Dedifferentiated amniotic fluid mesenchymal stem cell (primary cell): ENCODE measurements around the gene PRSS38.
A peak's percentile ranks its signal among the peaks of the same experiment; 100 is the strongest.

Experiments used
- DNase-seq: peaks from one replicate; pipeline ENCODE4 v3.0.0-alpha.2; 2016; ENCODE audit errors: extremely low spot score

The PRSS38 gene

DNA sequence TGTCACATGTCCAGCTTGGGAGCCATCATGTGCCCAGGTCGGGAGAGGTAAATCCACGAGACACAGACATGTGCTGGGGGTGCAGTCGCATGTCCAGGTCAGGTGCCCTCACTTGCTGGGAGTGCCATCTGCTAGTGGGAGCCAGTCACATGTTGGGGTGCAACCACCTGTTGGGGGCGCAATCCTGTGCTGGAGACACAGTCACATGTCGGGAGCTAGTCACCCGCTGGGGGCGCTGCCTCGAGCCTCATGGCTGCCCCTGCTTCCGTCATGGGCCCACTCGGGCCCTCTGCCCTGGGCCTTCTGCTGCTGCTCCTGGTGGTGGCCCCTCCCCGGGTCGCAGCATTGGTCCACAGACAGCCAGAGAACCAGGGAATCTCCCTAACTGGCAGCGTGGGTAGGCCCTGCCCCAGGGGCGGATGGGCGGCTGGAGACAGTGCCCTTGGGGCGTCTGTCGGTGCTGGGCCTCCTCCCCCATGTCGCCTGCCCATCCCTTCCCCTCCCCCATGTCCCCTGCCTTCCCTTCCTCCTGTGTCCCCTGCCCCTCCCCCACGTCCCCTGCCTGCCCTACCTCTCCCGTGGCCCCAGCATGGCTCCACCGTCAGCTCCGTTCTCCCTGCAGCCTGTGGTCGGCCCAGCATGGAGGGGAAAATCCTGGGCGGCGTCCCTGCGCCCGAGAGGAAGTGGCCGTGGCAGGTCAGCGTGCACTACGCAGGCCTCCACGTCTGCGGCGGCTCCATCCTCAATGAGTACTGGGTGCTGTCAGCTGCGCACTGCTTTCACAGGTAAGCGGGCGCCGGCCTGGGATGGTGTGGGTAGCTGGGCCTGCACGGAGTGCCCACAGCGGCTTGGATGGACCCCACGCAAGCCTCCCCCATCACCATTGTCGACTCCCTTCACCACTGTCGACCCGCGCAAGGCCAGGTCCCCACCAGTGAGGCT lies at the start of gene PRSS38:
Gene PRSS38, plus strand, starts transcription at position 208 of the 942 bp plus-strand sequence. Its CDS starts 42 bp downstream, at position 250.
- no peak for DNase-seq

DNA sequence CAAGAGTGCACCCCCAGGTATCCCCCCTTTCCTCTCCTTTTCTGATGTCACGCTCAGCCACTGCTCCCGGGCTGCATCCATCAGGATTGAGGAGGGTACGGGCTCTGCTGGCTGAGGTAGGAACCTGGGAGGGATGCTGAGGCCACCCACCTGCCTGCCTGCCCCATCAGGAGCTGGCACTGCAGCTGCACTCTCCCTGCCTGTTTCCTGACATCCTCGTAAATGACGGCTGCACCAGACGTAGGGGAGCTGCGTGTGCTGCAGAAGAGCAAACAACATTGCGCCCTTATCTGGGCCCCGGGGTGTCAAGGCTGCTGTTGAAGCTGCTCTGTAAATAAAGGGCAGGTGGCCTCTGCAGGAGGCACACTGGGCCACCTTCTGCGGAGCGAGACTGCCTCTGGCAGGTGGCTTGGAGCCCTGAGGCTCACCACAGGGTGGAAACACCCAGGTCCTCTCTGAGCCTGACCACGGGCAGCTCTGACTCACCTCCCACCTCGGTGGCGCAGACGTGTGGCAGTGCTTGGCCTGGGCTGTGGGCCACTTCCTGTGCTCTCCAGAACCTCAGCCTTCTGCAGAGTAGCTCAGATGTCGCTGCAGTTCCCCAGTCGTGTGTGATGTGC lies 49.4 kb upstream of the PRSS38 start:
- no peak for DNase-seq

DNA sequence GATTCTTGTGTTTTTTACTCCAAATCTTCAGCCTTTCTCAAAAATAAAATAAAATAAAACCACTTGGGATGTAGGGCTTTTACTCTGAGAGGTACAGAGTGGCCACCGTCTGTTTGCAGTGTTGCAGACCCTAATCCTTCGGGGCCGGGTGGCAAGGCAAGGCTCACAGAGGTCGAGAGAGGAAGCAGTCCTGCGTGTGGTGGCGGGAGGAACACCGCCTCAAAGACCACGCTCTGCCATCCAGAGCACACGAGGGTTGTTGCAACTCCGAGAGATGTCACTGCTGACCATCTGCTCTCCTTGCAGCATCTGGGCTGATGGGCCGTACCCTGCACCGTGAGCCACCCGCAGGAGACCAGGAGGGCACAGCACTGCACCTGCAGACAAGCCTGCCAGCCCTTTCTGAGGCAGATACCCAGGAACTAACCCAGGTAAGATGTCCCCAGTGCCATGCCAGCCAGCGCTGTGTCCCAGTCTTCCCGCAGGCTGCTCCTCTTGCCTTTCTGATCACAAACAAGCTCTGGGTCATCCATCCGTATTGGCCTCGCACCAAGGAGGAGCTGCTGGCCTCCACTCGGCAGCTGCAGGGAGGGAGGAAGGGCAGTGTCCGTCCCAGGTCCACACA lies 48.7 kb upstream of the PRSS38 start:
- no peak for DNase-seq

DNA sequence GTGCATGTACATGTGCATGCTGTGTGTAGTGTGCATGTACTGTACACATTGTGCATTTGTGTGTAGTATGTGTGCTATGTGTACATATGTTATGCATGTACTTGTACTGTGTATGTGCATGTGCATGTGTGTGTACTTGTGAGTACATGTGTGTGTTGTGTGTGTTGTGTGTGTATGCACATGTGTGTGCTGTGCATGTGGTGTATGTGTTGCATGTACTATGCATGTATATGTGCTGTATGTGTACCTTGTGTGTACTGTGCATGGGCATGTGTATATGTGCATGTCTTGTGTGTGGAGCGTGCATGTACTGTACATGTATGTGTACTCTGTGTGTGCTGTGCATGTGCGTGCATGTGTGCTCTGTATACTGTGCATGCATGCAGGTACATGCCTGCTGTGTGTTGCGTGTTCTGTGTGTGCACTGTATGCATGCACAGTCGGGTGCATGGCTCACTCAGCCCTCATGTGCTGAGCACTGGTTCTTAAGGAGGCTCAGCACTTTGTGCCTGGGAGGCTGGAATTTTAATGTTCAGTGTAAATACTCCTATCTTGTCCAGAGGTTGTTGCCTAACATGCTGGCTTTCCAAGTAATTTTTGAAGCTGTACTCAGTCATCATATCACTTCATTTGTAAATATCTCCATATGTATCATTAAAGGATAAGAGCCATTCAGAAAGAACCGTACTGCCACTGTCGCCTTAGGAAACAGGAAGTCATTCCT lies 47.9 kb upstream of the PRSS38 start:
- no peak for DNase-seq

DNA sequence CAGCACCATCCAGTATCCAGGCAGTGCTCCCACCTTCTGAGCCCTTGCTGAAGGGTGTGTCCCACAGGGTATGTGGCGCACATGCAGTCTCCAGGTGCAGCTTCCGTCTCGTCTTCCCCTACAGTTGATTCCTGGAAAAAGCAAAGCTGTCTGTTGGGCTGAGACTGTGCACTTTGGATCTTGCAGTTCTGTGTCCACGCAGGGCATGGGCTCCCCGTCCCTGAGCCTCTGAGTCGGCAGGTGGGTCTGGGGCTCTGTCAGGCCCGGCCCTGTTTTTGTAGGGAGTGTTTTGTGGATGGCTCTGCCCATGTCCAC lies 47.4 kb upstream of the PRSS38 start:
- no peak for DNase-seq

DNA sequence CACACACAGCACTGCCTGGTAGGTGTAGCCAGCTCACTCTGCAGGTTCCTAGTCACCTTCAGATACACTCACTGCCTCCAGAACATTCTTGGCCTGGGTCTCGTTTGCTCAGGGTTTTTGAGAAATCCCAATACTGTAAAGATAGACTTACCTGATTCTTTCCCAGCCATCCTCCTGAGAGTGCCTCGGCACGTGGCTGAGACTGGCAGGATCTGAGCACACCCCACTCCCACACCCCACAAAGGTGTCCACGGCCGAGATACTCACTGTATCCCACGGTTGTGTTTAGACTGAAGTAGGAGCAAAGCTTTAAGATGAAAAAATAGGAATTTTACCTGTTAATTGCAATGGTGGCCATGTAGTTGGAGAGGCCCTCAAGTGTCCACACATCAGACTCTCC lies 46.8 kb upstream of the PRSS38 start:
- no peak for DNase-seq

DNA sequence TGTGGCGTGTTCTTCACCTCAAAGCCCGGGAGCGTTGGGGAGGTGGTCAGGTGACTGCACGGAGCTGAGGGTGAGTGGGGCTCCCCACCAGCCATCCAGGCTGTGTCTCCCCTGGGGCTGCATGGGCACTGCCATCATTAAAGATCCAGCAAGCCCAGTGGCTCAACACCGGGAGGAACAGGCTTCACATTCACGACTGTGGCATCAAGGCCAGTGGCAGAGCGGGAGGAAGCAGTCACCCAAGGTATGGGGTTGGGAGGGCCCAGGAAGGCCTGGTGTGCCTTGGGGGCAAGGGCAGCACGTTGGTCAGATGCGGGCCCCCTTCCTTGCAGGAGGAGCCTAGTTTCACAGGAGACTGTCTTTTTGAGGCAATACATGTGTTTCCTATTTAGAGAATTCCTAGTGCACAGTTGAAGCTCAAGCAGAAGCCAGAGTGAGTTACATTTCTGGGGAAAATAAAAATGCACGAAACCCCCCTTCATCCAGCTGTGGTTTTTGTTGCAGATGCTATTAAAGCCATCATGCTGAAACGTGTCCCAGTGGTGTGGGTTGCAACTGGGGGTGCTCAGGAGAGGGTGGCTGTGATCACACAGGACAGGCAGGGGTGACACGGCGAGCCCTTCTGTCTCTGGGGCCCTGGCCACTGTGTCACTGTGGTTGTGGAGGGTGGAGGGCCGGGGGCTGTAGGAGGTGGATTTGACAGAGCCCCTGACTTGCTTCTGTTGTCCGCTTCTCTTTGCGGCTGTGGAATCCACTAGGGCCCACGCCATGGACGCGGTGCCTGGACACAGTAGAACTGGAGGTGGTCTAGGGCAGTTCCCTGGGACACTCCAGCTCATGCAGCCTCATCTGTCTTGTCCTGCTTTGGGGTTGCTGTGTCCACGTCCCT lies 46.2 kb upstream of the PRSS38 start:
- DNase-seq: no peak

DNA sequence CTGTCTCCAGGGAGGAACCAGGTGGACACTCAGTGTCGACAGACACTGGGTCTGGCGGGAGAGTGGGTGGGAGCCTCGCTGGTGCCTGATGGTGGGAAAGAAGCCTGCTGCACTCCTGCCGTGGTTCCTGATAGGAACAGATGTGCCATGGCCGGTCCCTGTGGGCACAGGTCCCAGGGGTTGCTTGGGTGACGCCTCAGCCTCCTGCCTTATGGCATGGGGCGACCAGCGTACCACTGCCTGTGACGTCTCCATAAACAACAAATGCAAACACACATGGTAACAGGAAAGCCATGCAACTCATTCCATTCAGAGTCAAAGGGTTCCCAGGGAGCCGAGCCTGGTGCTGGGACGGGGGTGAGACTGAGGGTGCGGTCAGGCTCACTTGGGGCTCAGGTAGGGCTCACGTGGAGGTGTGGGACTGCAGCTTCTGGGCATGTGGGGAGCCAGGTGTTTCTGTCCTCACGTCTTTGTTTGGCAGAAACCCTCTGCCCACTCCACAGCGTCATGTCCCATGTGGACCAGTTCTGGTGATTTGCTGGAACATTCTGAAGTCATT lies 45.5 kb upstream of the PRSS38 start:
- no peak for DNase-seq

DNA sequence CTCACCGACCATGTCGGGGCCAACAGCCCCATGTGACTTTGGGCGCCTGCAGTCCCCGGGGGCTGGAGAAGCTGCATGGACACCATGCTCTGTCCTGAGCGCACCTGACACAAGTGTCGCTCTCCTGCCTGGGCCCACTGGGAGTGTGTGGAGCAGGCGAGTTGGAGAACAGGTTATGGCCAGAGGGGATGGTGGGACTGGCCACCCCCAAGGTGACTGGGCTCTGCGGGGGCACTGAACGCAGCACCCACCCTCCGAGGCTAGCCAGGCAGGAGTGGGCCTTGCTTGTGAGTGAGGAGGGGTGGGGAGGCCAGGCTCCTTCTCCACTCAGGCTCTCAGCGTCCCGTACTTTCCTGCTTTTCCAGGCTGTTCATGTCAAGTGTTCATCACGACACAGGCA lies 44.7 kb upstream of the PRSS38 start:
- DNase-seq: no peak

DNA sequence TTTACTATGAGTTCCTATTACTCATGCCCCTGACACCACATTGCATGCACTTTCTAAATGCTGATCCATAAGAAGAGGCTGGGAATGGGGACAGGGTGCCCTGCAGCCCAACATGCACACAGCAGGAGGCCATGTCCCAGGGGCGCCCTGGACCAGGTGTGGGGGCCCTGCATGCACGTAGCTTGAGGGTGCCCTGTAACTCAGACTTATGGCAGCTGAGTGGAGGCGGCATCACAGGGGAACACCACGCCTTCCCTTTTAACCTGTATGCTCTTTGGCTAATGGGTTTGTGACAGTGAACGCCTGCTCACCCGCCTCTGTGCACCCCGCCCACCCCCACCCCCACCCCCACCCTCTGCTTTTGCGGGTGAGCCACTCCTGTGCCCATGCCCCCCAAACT lies 44.1 kb upstream of the PRSS38 start:
- no peak for DNase-seq

DNA sequence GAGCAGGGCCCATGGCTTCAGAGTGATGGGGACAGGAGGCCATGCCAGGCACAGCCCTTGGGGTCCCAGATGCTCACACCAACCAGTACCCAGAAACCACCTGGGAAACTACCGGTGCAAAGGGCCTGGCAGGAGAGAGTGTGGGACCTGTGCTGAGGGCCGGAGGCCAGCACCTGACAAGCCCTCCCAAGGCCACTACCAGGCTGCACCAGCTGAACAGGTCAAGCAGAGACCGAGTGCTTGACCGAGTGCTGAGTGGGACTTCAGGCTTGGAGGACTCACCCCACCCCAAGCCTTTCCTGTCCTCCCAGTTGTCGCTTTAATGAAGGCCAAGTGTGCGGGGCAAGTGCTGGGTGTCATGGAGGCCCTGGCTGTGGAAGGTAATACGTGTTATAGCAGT lies 43.7 kb upstream of the PRSS38 start:
- no peak for DNase-seq

DNA sequence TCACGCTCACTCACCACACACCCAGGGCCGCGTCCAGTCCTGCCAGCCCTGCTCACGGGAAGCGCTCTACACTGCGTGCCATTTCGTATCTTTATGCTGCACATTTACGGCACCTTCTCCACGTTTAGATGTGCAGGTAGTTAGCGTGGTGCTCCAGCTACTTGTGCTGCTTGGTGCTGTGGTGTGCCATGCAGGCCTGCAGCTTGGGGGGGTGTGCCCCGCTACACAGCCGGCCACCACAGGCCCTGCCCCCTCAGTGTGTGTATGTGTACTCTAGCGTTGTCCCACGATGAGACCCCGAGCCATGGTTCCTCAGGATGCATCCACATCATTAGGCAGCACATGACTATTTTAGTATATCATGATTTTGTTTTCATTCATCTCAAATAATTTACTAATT lies 41.9 kb upstream of the PRSS38 start:
- DNase-seq: no peak

DNA sequence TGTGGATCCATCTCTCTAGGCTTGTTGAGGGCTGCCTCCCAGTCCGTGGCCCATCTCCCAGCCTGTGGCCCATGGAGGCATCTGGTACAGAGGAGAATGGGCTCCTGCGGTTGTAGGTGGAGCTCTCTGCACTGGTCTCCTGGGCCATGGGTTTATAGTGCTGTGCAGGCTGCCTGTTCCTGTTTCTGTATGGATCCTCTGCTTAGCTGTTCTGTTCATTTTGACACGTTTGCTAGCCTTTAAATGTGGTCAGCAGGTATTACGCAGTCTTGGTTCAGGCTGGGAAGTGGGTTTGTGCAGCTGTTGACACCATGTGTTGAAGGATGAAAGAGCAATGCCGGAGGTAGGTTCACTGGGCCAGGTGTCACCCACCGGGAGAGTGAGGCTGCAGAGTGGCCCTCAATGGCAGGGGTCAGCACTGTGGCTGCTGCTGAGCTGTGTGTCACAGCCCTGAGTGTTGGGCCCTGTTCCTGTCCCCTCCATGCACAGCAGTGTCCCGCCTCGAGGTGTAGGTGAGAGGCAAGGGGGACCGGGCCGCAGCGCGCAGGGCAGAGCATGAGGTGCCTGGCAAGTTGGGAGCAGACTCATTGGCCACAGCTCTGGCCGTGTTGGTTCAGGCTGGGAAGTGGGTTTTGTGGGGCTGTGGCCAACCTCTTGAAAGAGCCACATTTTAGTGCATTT lies 41.3 kb upstream of the PRSS38 start:
- DNase-seq: no peak

DNA sequence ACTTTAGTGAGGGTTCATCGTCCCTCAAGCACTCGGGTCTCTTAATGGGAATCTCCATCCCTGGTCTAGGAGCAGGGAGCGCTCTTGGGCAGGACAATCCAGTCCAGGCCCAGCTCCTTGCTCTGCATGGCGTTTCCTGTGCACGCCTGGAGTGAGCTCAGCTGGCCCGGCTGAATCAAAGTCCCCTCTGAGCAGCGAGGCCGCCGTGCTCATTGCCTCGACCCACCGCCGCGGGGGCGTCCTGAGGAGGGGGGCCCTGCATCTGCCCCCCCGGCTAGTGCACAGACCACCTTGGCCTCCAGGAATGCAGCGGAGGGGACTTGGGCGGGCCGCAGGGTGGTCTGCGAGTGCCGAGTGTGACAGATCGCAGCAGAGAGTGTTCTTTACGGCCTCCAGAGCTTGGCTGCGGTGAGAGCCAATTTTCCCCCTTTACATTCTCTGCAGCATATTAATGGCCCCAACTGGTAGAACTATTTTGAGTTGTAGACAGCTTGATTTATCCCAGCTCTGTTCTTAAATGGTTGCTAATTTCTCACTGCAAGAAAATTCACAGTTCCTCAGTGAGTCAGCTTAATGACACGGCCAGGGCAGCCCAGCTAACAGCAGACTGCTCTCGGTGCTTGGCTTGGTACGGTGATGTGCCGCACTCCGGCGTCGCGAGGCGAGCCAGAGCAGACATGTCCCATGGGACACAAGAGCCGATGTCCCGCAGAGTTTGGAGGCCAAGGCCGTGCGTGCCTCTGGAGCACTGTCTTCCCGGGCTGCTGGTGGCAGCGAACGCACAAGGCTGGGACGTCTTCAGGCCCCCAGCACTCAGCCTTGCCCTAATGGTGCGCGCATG lies 40.4 kb upstream of the PRSS38 start:
- DNase-seq: no peak

DNA sequence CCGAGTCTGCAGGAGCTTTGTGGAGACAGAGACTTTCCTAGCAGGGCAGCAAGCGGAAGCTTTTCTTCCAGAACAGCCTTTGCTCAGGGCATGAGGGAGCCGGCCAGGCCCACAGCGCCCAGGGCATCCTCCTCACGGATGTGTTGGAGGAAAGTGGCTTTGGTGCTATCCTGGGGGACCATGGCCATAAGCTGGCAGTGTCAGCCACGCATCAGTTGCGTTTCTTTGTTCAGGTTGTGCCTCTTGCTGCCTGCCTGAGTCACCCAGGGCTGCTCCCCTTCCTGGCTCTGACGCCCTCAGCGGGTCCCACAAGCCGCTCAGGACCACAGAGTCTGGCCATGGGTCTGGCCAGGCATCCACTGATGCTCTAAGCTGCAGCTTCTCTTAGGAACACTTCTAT lies 39.6 kb upstream of the PRSS38 start:
- DNase-seq: no peak

DNA sequence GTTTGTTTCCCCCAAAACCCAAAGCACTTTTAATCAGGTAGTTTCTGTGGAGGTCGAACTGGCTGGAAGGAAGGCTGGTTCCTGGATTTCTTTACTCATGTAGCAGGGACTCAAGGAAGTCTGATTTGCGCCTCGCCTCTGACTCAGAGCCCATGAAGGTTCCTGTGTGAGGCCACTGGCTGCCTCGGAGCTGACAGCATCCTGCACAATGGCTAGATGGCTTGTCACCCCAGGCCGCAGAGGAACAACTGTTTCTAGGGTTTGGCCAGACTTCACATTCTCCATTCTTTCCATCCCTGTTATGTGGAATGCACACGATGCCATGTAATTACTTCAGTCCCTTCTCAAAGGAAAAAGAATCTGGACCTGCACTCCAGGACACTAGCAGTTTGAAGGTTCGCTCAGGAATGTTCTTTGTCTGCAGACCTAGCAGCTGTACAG lies 39.1 kb upstream of the PRSS38 start:
- DNase-seq: peak; percentile 68

DNA sequence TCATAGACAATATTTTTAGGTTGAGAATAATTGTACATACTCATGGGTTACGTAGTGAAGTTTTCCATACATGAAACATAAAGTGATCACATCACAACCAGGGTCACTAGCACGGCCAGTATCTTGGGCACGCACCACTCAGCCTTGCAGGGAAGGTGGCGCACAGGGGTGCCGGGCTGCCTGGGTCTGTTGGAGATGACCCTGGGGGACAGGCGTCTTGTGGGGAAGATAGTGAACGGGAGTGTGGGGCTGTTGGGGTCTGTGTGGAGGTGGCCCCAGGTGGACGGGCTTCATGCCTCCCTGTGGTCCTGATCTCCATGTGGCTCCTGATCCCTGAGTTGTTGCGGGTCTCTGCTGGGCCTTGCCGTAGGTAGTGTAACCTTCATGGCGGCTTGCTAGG lies 38.3 kb upstream of the PRSS38 start:
- DNase-seq: no peak

DNA sequence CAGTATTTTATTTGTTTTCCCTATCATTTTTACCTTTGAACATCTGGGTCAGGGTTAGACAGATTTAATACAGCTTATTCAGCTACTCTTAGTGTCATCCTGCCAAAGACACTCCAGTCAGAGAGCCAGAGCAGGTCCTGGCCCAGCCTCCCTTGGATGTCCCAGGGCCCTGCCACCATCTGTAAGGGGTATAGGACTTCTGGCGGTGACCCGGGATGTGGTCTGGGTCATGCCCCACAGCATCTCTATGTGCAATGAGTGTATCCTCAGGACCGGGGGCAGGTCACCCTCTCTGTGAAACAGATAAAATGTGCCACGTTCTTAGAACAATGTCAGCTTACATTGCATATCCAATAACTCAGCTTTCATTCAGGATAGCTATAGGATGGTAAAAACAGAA lies 37.8 kb upstream of the PRSS38 start:
- no peak for DNase-seq

DNA sequence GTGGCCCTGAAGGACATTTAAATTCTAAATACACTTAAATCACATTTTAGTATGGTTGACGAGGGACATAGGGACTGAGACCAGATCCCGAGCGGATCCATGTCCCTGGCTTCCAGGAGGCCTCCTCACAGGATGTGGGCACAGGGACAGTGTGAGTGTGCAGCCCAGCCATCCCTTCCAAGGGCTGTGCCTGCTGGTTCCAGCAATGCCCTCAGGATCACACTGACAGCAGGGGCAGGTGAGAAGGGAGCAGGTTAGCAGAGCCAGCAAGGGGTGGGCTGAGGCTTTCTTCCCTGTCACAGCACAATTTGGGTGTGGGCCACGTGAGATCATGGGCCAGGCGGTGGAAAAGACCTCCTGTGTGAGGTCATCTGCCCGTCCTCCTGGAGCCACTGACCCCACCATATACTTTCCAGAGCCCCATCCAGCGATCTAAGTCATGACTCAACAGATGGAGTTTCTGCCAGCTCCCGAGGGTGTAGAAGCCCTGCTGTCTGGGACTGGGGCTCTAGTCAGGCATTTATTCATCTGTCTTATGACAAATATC lies 37.0 kb upstream of the PRSS38 start:
- peak; percentile 45 for DNase-seq
